Body of pancreas (tissue), 4 donors: Measurements from ENCODE around the gene KLK5. TPM values are rescaled to one million over a fixed set of nuclear protein-coding genes. Genes with fewer than 3 reads are reported as not detected.

Experiments
- ATAC-seq: fragments of 150-250 bp; one replicate; pipeline ENCODE4 v1.9.1; 2016
- DNase-seq, 4 donors: peaks; one replicate each; pipeline ENCODE4 v3.0.0-alpha.2; 2019
- H3K27ac ChIP-seq, 4 donors: fragments of 200-600 bp; sonication (generic); 1 replicate in 3 of 4; 2 replicates in 1 of 4; pipeline versions ENCODE4 v1.5.1 to v1.6.1; 2016 to 2019; ENCODE audit warnings: mild to moderate bottlenecking in 1 of 4, mixed read lengths in 1 of 4, moderate library complexity in 1 of 4
- H3K27me3 ChIP-seq, 2 donors: fragments of 200-600 bp; sonication (generic); one replicate each; pipeline ENCODE4 v1.6.0; 2016; ENCODE audit warnings: mild to moderate bottlenecking in 1 of 2
- H3K36me3 ChIP-seq, 2 donors: fragments of 200-600 bp; sonication (generic); replicated peaks in 1 of 2; 2 replicates each; pipeline ENCODE4 v1.5.1; 2016; ENCODE audit warnings: low read depth in 2 of 2; ENCODE audit not compliant: insufficient read depth in 1 of 2
- H3K4me1 ChIP-seq: fragments of 200-600 bp; sonication (generic); one replicate; pipeline ENCODE4 v1.6.0; 2016
- H3K4me3 ChIP-seq, 2 donors: fragments of 200-600 bp; sonication (generic); 1 replicate in 1 of 2; 2 replicates in 1 of 2; pipeline ENCODE4 v1.5.1; 2016 to 2019
- H3K9me3 ChIP-seq, 3 donors: fragments of 200-600 bp; sonication (generic); 1 replicate in 2 of 3; 2 replicates in 1 of 3; pipeline ENCODE4 v1.5.1; 2016
- POLR2A ChIP-seq, 3 donors: fragments of 450-650 bp; IDR thresholded peaks; one replicate each; pipeline ENCODE4 v1.6.1; 2016; ENCODE audit warnings: antibody characterized with exemption in 3 of 3, mild to moderate bottlenecking in 2 of 3
- WGBS, 2 donors: methylation state at CpG; one replicate each; pipeline ENCODE4 v1.1.5; 2017; 5-methylcytosine and 5-hydroxymethylcytosine counted together
- intact Hi-C: fragments of 100-400 bp; cut with DNase I; formaldehyde crosslinking; loops from one replicate; pipeline ENCODE4 v1.15.1; 2023
- total RNA-seq, 2 donors: library from RNA; depleted of rRNA; stranded (reverse); fragments of >200 nt; gene quantifications; one replicate each; pipeline ENCODE4 v1.1.0, GENCODE V29; 2016
- TF ChIP-seq, protein P1 (sequence below), 7 experiments: fragments of 450-650 bp in 4 of 7; fragments of 200-600 bp in 3 of 7; sonication (generic) in 3 of 7; IDR thresholded peaks; one replicate each; pipeline ENCODE4 v1.5.1; 2016 to 2019; ENCODE audit warnings: antibody characterized with exemption in 7 of 7

The KLK5 gene
- total RNA-seq, 2 donors from 2014 or later: not detected

DNA sequence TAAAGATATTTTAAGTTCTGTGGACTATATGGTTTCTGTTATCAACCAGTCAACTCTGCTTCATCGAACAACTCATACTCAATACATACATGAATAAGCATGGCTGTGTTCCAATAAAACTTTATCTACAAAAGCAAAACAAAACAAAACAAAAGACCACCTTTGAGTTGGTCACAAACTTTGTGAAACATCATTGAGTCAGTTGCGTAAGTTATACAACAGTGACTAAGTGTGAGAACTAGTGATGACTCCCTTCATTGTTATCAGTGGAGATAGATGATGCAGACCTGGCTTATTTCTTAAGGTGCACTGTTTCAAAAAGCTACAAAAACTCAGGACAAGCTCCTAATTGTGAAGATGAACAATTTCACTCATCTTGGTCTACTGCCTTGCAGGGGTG is 27.1 kb downstream of the KLK5 start:
- peaks cover 0 to 14% of the 10 kb centered on the region in 2 donors for H3K27me3 ChIP-seq
- no peak overlapping the region for H3K27ac ChIP-seq
- ATAC-seq (no peak), DNase-seq (no peak)
- intact Hi-C loops: no loop called here
- peaks cover 3% of the 10 kb centered on the region for H3K4me1 ChIP-seq
- H3K9me3 ChIP-seq: no peaks in the 10 kb centered on the region
- WGBS, 2 donors: 83 to 85% methylated on average over 2 of the region's 2 CpGs
- TF ChIP-seq, protein P1, sequence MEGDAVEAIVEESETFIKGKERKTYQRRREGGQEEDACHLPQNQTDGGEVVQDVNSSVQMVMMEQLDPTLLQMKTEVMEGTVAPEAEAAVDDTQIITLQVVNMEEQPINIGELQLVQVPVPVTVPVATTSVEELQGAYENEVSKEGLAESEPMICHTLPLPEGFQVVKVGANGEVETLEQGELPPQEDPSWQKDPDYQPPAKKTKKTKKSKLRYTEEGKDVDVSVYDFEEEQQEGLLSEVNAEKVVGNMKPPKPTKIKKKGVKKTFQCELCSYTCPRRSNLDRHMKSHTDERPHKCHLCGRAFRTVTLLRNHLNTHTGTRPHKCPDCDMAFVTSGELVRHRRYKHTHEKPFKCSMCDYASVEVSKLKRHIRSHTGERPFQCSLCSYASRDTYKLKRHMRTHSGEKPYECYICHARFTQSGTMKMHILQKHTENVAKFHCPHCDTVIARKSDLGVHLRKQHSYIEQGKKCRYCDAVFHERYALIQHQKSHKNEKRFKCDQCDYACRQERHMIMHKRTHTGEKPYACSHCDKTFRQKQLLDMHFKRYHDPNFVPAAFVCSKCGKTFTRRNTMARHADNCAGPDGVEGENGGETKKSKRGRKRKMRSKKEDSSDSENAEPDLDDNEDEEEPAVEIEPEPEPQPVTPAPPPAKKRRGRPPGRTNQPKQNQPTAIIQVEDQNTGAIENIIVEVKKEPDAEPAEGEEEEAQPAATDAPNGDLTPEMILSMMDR (IDR thresholded peaks at IDR 0.05): no peak
- no peak for TF ChIP-seq POLR2A (IDR thresholded peaks at IDR 0.05)
- no peaks in the 10 kb centered on the region for H3K36me3 ChIP-seq
- H3K4me3 ChIP-seq: no peak overlapping the region

DNA sequence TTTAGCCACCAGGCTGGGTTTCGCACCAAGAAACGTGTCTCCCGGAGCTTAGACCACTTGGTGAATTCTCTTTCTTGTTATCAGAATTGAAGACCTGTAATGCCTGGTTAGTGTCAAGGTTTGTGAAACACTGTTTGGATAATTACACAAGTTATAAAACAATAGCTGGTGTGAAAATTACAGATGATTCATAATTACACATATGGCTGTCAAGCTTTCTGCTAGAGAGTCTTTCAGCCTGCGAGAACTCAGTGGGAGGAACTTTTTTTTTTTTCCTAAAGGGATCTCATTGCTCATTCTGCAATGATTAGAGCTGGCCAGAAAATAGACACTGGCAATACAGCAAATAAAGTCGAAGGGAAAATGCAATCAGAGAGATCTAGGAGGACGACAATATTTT is 28.3 kb downstream of the KLK5 start:
- DNase-seq (no peak), ATAC-seq (no peak)
- H3K4me1 ChIP-seq: no peaks in the 10 kb centered on the region
- 43 to 54% methylated on average over 6 of the region's 6 CpGs for WGBS, 2 donors
- no peak overlapping the region for H3K27ac ChIP-seq
- no peaks in the 10 kb centered on the region for H3K36me3 ChIP-seq
- H3K27me3 ChIP-seq: peaks cover 0 to 12% of the 10 kb centered on the region in 2 donors
- TF ChIP-seq, protein P1 (IDR thresholded peaks at IDR 0.05): no peak
- TF ChIP-seq POLR2A (IDR thresholded peaks at IDR 0.05): no peak
- intact Hi-C loops: no loop called here
- H3K9me3 ChIP-seq: no peaks in the 10 kb centered on the region
- H3K4me3 ChIP-seq: no peak overlapping the region

DNA sequence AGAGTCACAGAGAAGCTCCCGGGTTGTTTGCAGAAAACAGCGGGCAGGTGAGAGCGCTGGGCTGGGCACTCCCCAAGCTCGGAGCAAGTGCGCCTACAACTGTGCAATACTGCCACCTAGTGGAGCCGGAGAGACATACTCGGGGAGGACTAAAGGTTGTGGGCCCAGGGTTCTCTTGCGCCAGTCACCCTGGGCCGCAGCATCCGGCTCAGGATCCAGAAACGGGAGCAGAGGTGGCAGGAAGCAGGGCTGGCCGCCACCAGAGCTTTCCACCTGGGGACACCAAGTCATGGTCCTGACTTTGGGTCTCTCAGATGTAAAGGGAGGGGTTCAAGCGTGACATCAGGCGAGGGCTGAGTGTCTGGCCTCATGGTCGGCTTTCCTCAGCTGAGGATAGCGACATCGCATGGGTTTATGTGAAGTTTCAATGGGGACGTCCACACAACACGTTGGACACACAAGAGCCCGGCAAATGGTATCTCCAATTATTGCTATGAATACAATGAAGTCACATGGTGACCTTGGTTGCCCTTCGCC is 30.5 kb downstream of the KLK5 start:
- DNase-seq: peak; percentile 77 to 83 (median 82)
- H3K36me3 ChIP-seq: no peaks in the 10 kb centered on the region
- no peak overlapping the region for H3K4me3 ChIP-seq
- TF ChIP-seq POLR2A (IDR thresholded peaks at IDR 0.05): no peak
- TF ChIP-seq, protein P1 (IDR thresholded peaks at IDR 0.05): peak; percentile 57 to 89 (median 83)
- no peaks in the 10 kb centered on the region for H3K9me3 ChIP-seq
- no peaks in the 10 kb centered on the region for H3K4me1 ChIP-seq
- peaks cover 0 to 9% of the 10 kb centered on the region in 2 donors for H3K27me3 ChIP-seq
- H3K27ac ChIP-seq: no peak overlapping the region
- intact Hi-C loops: no loop called here
- 21 to 38% methylated on average over 16 to 21 of the region's 21 CpGs for WGBS, 2 donors
- peak; percentile 95 for ATAC-seq

DNA sequence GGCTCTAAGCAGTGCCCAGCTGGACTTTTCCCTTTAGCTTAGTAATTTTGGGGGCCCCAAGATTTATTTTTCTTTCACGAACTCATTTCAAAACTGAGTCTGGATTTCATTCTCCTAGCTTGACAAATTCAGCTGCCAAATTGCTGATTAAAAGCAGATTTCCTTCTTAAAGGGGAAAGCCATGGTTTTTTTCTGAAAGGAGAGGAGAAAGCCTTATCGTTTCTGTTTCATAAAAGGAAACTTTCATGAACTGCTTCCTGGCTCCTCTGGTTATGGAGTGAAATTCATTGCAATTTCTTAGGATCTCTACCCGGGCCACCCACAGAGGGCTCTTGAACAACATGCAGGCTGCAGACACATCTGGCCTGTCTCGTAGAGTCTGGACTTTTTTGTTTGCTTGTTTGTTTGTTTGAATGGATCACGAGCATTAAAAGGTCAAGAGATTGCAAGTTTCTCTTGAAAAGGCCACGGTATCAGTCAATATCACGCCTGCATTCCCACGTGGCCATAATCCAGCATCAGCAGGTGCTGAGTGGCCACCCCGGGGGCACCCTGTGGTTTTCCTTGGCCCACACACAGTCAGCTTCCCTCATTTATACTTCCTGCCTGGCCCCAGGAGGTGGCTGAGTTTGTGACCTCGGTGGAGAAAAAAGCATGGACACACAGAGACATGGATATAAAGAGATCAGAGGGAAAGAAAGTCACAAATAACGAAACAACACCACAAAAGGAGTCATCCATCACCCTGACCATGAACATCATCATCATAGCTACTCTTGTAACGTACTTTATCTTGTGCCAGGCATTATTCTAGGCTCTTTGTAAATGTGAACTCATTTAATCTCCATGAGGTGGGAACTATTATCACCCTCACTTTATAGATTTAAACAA is 31.2 kb downstream of the KLK5 start:
- peak; percentile 15 for ATAC-seq
- intact Hi-C loops: no loop called here

More for the DNA sequence above, 31.2 kb downstream of the KLK5 start:
- H3K9me3 ChIP-seq: no peaks in the 10 kb centered on the region
- DNase-seq: no peak
- H3K4me1 ChIP-seq: no peaks in the 10 kb centered on the region
- 3% methylated on average over 12 of the region's 12 CpGs for WGBS, 2 donors
- no peak overlapping the region for H3K27ac ChIP-seq
- H3K36me3 ChIP-seq: no peaks in the 10 kb centered on the region
- peaks cover 0 to 9% of the 10 kb centered on the region in 2 donors for H3K27me3 ChIP-seq
- TF ChIP-seq, protein P1 (IDR thresholded peaks at IDR 0.05): no peak
- no peak for TF ChIP-seq POLR2A (IDR thresholded peaks at IDR 0.05)
- H3K4me3 ChIP-seq: no peak overlapping the region
